UCSD-AML1 (cell line): Measurements from ENCODE around the gene KIAA0040.
"Not testable (repeated sequence)": the region's sequence is repeated elsewhere in the genome, so short reads cannot be mapped to it uniquely, and the experiment has no call there.

ENCODE experiments used
- DNase-seq: peaks from one replicate; lab custom pipeline; 2025; ENCODE audit not compliant: unreplicated experiment; lab: John Stamatoyannopoulos, UW

The KIAA0040 gene

GRCh38 chr1:175108331-175108820 lies 84.2 kb downstream of the KIAA0040 start:
- DNase-seq: not testable (repeated sequence)
